HepG2 (cell line): ENCODE results near the gene P2RX5. TPM values are rescaled to one million over a fixed set of nuclear protein-coding genes. Genes with fewer than 3 reads are reported as not detected.

ENCODE experiments used
- ATAC-seq: fragments of 200-7000 bp; cut with Tn5 transposase; 3 replicates; pipeline ENCODE4 v1.9.1; 2020; ENCODE audit warnings: mild to moderate bottlenecking, moderate library complexity
- BruUV-seq: library from RNA; stranded (reverse); fragments of 400-500 nt; replicated peaks from 2 replicates; lab custom pipeline; 2021; lab: Mats Ljungman, UMichigan
- CTCF ChIA-PET: fragments of 300-600 bp; formaldehyde crosslinking; extraction: SDS; loops from one replicate; lab custom pipeline; 2021; ENCODE audit warnings: low total read pairs, inconsistent platforms, low intra/inter-chr PET ratio; lab: Yijun Ruan, JAX
- POLR2A ChIA-PET: fragments of 350-600 bp; sonication (Branson Sonifier 250); formaldehyde crosslinking; loops from one replicate; lab custom pipeline; 2020; ENCODE audit warnings: antibody characterized with exemption, inconsistent platforms; lab: Yijun Ruan, JAX
- DNase-seq: peaks from one replicate; pipeline ENCODE4 v3.0.0-alpha.2; 2015; ENCODE audit warnings: low spot score
- FAIRE-seq: peaks from 3 replicates; lab custom pipeline; 2011; peaks lifted over from hg19 to GRCh38; lab: Jason Lieb, UNC
- H2AFZ ChIP-seq: one replicate; pipeline ENCODE4 v1.6.1; 2011; ENCODE audit warnings: low read length, inconsistent platforms
- H3K27ac ChIP-seq: fragments of 300-600 bp; 3 replicates; pipeline ENCODE4 v1.8.0; 2011; ENCODE audit warnings: mixed run types, mild to moderate bottlenecking, mixed read lengths, low read length, inconsistent platforms; ENCODE audit not compliant: insufficient read depth; ENCODE audit errors: extremely low read length
- H3K27me3 ChIP-seq, 2 experiments: fragments of 200-600 bp in 1 of 2; 2 replicates in 1 of 2; 3 replicates in 1 of 2; pipeline versions ENCODE4 v1.6.0 to v1.8.0; 2011; ENCODE audit warnings: low read length in 2 of 2, mild to moderate bottlenecking in 2 of 2, moderate library complexity in 2 of 2, inconsistent platforms in 1 of 2; ENCODE audit not compliant: insufficient read depth in 2 of 2, control insufficient read depth in 1 of 2
- H3K36me3 ChIP-seq, 2 experiments: fragments of 200-600 bp in 1 of 2; replicated peaks in 1 of 2; 2 replicates in 1 of 2; 3 replicates in 1 of 2; pipeline versions ENCODE4 v1.5.1 to v1.8.0; 2011; ENCODE audit warnings: low read length in 2 of 2, inconsistent platforms in 1 of 2; ENCODE audit not compliant: insufficient read depth in 2 of 2, control insufficient read depth in 1 of 2
- H3K4me1 ChIP-seq: 2 replicates; pipeline ENCODE4 v1.5.1; 2012; ENCODE audit warnings: low read length, inconsistent platforms; ENCODE audit not compliant: insufficient read depth
- H3K4me2 ChIP-seq: 2 replicates; pipeline ENCODE4 v1.6.0; 2011; ENCODE audit warnings: low read depth, low read length, inconsistent platforms
- H3K4me3 ChIP-seq, 3 experiments: fragments of 200-600 bp in 1 of 3; sonication (generic), shearing (Covaris generic) in 1 of 3; replicated peaks in 1 of 3; 2 replicates each; pipeline ENCODE4 v1.5.1; 2011 to 2016; ENCODE audit warnings: low read length in 3 of 3, inconsistent platforms in 2 of 3, low read depth in 2 of 3, mild to moderate bottlenecking in 2 of 3, control low read depth in 1 of 3, mixed read lengths in 1 of 3; ENCODE audit not compliant: insufficient read depth in 1 of 3
- H3K79me2 ChIP-seq: one replicate; pipeline ENCODE4 v1.6.1; 2011; ENCODE audit warnings: low read length, inconsistent platforms; ENCODE audit not compliant: insufficient read depth
- H3K9ac ChIP-seq: 2 replicates; pipeline ENCODE4 v1.6.0; 2011; ENCODE audit warnings: mild to moderate bottlenecking, low read depth, low read length, inconsistent platforms; ENCODE audit not compliant: insufficient read depth
- H3K9me3 ChIP-seq: 2 replicates; pipeline ENCODE4 v1.5.1; 2012; ENCODE audit warnings: mild to moderate bottlenecking, low read length
- H4K20me1 ChIP-seq: 2 replicates; pipeline ENCODE4 v1.6.0; 2011; ENCODE audit warnings: inconsistent platforms, mild to moderate bottlenecking, low read length, moderate library complexity; ENCODE audit not compliant: insufficient read depth
- ATF2 ChIP-seq: sonication (generic); formaldehyde crosslinking; IDR thresholded peaks from 2 replicates; pipeline ENCODE4 v1.4.0; 2020; ENCODE audit warnings: missing genetic modification reagents
- ATF4 ChIP-seq, 2 experiments: fragments of 450-650 bp in 1 of 2; sonication (generic) in 1 of 2; formaldehyde crosslinking; IDR thresholded peaks; 2 replicates each; pipeline versions ENCODE4 v1.5.0 to v1.8.0; 2020 to 2022; ENCODE audit warnings: mild to moderate bottlenecking in 1 of 2, missing genetic modification reagents in 1 of 2
- CEBPB ChIP-seq: IDR thresholded peaks from 2 replicates; pipeline ENCODE4 v1.6.1; 2011; ENCODE audit warnings: low read depth, low read length, improper control_type of control experiment, borderline replicate concordance
- PTBP1 ChIP-seq: fragments of 200-400 bp; formaldehyde crosslinking; IDR thresholded peaks from 2 replicates; pipeline ENCODE4 v1.6.1; 2018; ENCODE audit warnings: low read length, low read depth; ENCODE audit not compliant: poor library complexity, severe bottlenecking
- WGBS: methylation state at CpG from one replicate; pipeline ENCODE4 v1.1.6; 2017; ENCODE audit warnings: low lambda C conversion rate; 5-methylcytosine and 5-hydroxymethylcytosine counted together
- in situ Hi-C: cut with HindIII; loops from 2 replicates; pipeline ENCODE4 v1.10.0; 2017; ENCODE audit warnings: low pct_unique_long_range_greater_than_20kb; ENCODE audit not compliant: extremely low pct_ligation_motif_present
- intact Hi-C: fragments of 100-400 bp; cut with micrococcal nuclease; formaldehyde crosslinking; loops from one replicate; pipeline ENCODE4 v1.10.0; 2022; ENCODE audit not compliant: unreplicated experiment
- polyA plus RNA-seq, 8 experiments: library from polyadenylated mRNA; depleted of rRNA in 3 of 8; stranded (reverse) in 7 of 8; unstranded in 1 of 8; fragments of >200 nt; fragmentation: Illumina TruSeq in 4 of 8; extraction: Trizol in 4 of 8; gene quantifications; 2 replicates each; pipeline versions ENCODE4 v1.2.1 to v1.2.3, GENCODE V29; 2011 to 2016; ENCODE audit warnings: low read depth in 4 of 8, missing spikeins in 1 of 8, mixed read lengths in 1 of 8; ENCODE audit not compliant: insufficient read depth in 1 of 8
- total RNA-seq, 5 experiments: library from RNA; depleted of rRNA; stranded (reverse); fragments of >200 nt; fragmentation: Illumina TruSeq; extraction: Trizol; gene quantifications; 2 replicates each; pipeline ENCODE4 v1.2.3, GENCODE V29; 2016; ENCODE audit warnings: low read depth in 1 of 5

P2RX5 gene
- total and polyA plus RNA-seq, 2 of the 13 experiments (the other 11 are each of a cell fraction or from before 2014, with no cell fraction given), result 0.95 to 1.7 TPM

GRCh38 chr17:3727041-3727440 lies 31.1 kb upstream of the P2RX5 start:
- ATAC-seq, result no peak
- in situ Hi-C loops (no loop called here), intact Hi-C loops (no loop called here)
- BruUV-seq, result no TSS peak
- Histone ChIP-seq H3K27ac (no peak overlapping the region), H3K4me1 (peaks cover 37% of the 10 kb centered on the region), H3K36me3 (no peaks in the 10 kb centered on the region; a peak in 1 of 5 replicates), H3K27me3 (no peaks in the 10 kb centered on the region; a peak in 1 of 5 replicates), H3K9ac (no peak overlapping the region), H2AFZ (no peak overlapping the region), H3K9me3 (no peaks in the 10 kb centered on the region), H3K4me3 (no peak overlapping the region), H3K4me2 (no peak overlapping the region), H4K20me1 (no peaks in the 10 kb centered on the region), H3K79me2 (peaks cover 38% of the 10 kb centered on the region)
- WGBS, result 40% methylated on average over 2 of the region's 2 CpGs
- POLR2A ChIA-PET, result no interaction called here
- FAIRE-seq, result no peak
- CTCF ChIA-PET, result no interaction called here
- no peak for DNase-seq
- no peak for TF ChIP-seq CEBPB
- TF ChIP-seq ATF4 (CRISPR knock-in tag; IDR thresholded peaks at IDR 0.05), result peak in 1 of 2 experiments; percentile 42; a peak in 2 of 4 replicates
- no peak for TF ChIP-seq ATF2 (CRISPR knock-in tag)
- TF ChIP-seq PTBP1, result no peak
